ENCODE results near the gene DNMT3L.

Gene DNMT3L

GRCh38 chr21:44298301-44298700 is 36.6 kb upstream of the DNMT3L start:
- DNase-seq (ENCODE audit: low spot score) = no peak
- Histone ChIP-seq H3K27ac (no peak overlapping the region), H3K4me3 (no peak overlapping the region)
- TF ChIP-seq CTCF (IDR thresholded peaks at IDR 0.05) = no peak

GRCh38 chr21:44297525-44298290 is 36.0 kb upstream of the DNMT3L start:
- peak; percentile 47 for TF ChIP-seq CTCF (IDR thresholded peaks at IDR 0.05)
- no peak overlapping the region for H3K27ac ChIP-seq
- no peak overlapping the region for H3K4me3 ChIP-seq
- DNase-seq (ENCODE audit: low spot score) = peak; percentile 86

GRCh38 chr21:44296916-44297315 is 35.2 kb upstream of the DNMT3L start:
- no peak overlapping the region for H3K27ac ChIP-seq

GRCh38 chr21:44296103-44296519 is 34.4 kb upstream of the DNMT3L start:
- Histone ChIP-seq H3K27ac (no peak overlapping the region), H3K4me3 (no peak overlapping the region)
- no peak for TF ChIP-seq CTCF (IDR thresholded peaks at IDR 0.05)
- no peak for DNase-seq (ENCODE audit: low spot score)

More at GRCh38 chr21:44296916-44297315, 35.2 kb upstream of the DNMT3L start:
- H3K4me3 ChIP-seq = no peak overlapping the region
- TF ChIP-seq CTCF (IDR thresholded peaks at IDR 0.05) = no peak
- no peak for DNase-seq (ENCODE audit: low spot score)

GRCh38 chr21:44295646-44296045 is 33.9 kb upstream of the DNMT3L start:
- no peak overlapping the region for H3K4me3 ChIP-seq
- no peak for DNase-seq (ENCODE audit: low spot score)
- no peak overlapping the region for H3K27ac ChIP-seq
- no peak for TF ChIP-seq CTCF (IDR thresholded peaks at IDR 0.05)

- TF ChIP-seq CTCF (IDR thresholded peaks at IDR 0.05) = no peak
- DNase-seq (ENCODE audit: low spot score) = no peak
- no peak overlapping the region for H3K27ac ChIP-seq
- no peak overlapping the region for H3K4me3 ChIP-seq
These were observed 33.5 kb upstream of the DNMT3L start for GRCh38 chr21:44295163-44295573.

All from coronary artery (tissue), 2 donors.